Heart right ventricle (tissue), 16 donors: Measurements from ENCODE around the gene TPD52L2. TPM values are rescaled to one million over a fixed set of nuclear protein-coding genes. Genes with fewer than 3 reads are reported as not detected.
A peak's percentile ranks its signal among the peaks of the same experiment; 100 is the strongest.

Experiments
- ATAC-seq, 8 donors: fragments of 200-7000 bp; cut with Tn5 transposase; one replicate each; pipeline ENCODE4 v1.9.1; 2020; ENCODE audit warnings: mild to moderate bottlenecking in 8 of 8, moderate library complexity in 8 of 8, moderate number of reproducible peaks in 1 of 8
- DNase-seq, 2 donors: peaks; one replicate each; pipeline ENCODE4 v3.0.0-alpha.2; 2020
- H3K27ac ChIP-seq, 10 donors: fragments of 200-600 bp; sonication (generic) in 2 of 10; one replicate each; pipeline versions ENCODE4 v1.5.0 to v1.8.0; 2020 to 2022; ENCODE audit warnings: mild to moderate bottlenecking in 3 of 10
- H3K27me3 ChIP-seq, 7 donors: fragments of 200-600 bp; one replicate each; pipeline ENCODE4 v1.8.0; 2021 to 2022; ENCODE audit warnings: mild to moderate bottlenecking in 2 of 7
- H3K36me3 ChIP-seq, 9 donors: fragments of 200-600 bp; sonication (generic) in 1 of 9; one replicate each; pipeline versions ENCODE4 v1.5.0 to v1.8.0; 2020 to 2022; ENCODE audit warnings: mild to moderate bottlenecking in 2 of 9
- H3K4me1 ChIP-seq, 9 donors: fragments of 200-600 bp; sonication (generic) in 1 of 9; one replicate each; pipeline versions ENCODE4 v1.5.0 to v1.8.0; 2020 to 2022; ENCODE audit warnings: mild to moderate bottlenecking in 4 of 9
- H3K4me3 ChIP-seq, 10 donors: fragments of 200-600 bp; sonication (generic) in 2 of 10; one replicate each; pipeline versions ENCODE4 v1.5.0 to v1.8.0; 2020 to 2022; ENCODE audit warnings: mild to moderate bottlenecking in 7 of 10, moderate library complexity in 2 of 10
- H3K9me3 ChIP-seq, 11 donors: fragments of 200-600 bp in 10 of 11; sonication (generic) in 2 of 11; one replicate each; pipeline versions ENCODE4 v1.5.0 to v1.8.0; 2013 to 2022; ENCODE audit warnings: mild to moderate bottlenecking in 2 of 11, control low read depth in 1 of 11, moderate library complexity in 1 of 11
- CTCF ChIP-seq, 9 donors: fragments of 200-600 bp; sonication (generic) in 2 of 9; IDR thresholded peaks; one replicate each; pipeline versions ENCODE4 v1.5.0 to v1.8.0; 2021 to 2022; ENCODE audit warnings: antibody characterized with exemption in 9 of 9, mild to moderate bottlenecking in 5 of 9, moderate library complexity in 1 of 9
- WGBS, 2 donors: extraction: QIAGEN DNeasy Blood & Tissue Kit; methylation state at CpG; one replicate each; pipeline ENCODE4 v1.1.7; 2013; ENCODE audit warnings: inconsistent platforms in 1 of 2; 5-methylcytosine and 5-hydroxymethylcytosine counted together
- intact Hi-C, 10 donors: fragments of 100-400 bp; cut with DNase I; formaldehyde crosslinking; loops; one replicate each; pipeline versions ENCODE4 v1.11.1 to v1.14.2; 2022
- polyA plus RNA-seq, 2 donors: library from polyadenylated mRNA; stranded (reverse); fragments of 200-250 nt; gene quantifications; one replicate each; pipeline ENCODE4 v1.2.3, GENCODE V29; 2013
- total RNA-seq, 10 donors: library from RNA; stranded (reverse); fragmentation: NEBNext Ultra II Directional in 3 of 10; extraction: Animal tissue kit (Norgen Biotek cat#: 25700) in 3 of 10; gene quantifications; one replicate each; pipeline versions ENCODE4 v1.2.1 to v1.2.4, GENCODE V29; 2021 to 2023
- donor health status: Arrhythmogenic right ventricular cardiomyopathy.
- donor health status: ischemic (EF 13 %, LVEDD 7.1; RV severe dilation, severe dysfunction).
- donor health status: healthy with polysubstance abuse.
- donor health status: DM: no; HTN: yes; CAD: no.
- donor health status: DM: no; HTN: no; CAD: no.
- donor health status: ischemic (EF 25% LVEDD 6.9; RV normal size, moderate dysfunction).
- donor health status: ischemic (EF 25% LVEDD 5.7; RV mildly dilated, moderate dysfunction).
- donor health status: healthy.
- donor health status: DM: yes; HTN: yes; CAD: no.
- donor health status: Ischemic cardiomyopathy.
- donor health status: ischemic (EF 35%, LVEDD 5.7; RV mildly dilated, moderate dysfunction).
- donor health status: nonischemic (EF 11% LVEDD 7.7; RV severe dilation, severe dysfunction).
- donor health status: DM: yes; HTN: yes; CAD: no.
- donor health status: PGD.
- donor health status: ischemic (EF 29% LVEDD 5.4; RV normal size, mild dysfunction).
- donor health status: nonischemic (EF 23%, LVEDD 6.1; RV moderate dilation, normal function).

The TPD52L2 gene
- total and polyA plus RNA-seq, 12 donors, result 50.6 to 119 (median 72.8) TPM

- Histone ChIP-seq H3K4me3 (no peak overlapping the region), H3K9me3 (no peaks in the 10 kb centered on the region), H3K27ac (no peak overlapping the region), H3K27me3 (no peaks in the 10 kb centered on the region), H3K36me3 (peaks cover 0 to 63% (median 19%) of the 10 kb centered on the region in 9 donors), H3K4me1 (peaks cover 5 to 26% (median 17%) of the 10 kb centered on the region in 9 donors)
- intact Hi-C loops, result no loop called here
- WGBS, 2 donors, result 87% methylated on average over 29 of the region's 29 CpGs
- ATAC-seq (no peak), DNase-seq (no peak)
- no peak for TF ChIP-seq CTCF (IDR thresholded peaks at IDR 0.05)
Observed at GRCh38 chr20:63891061-63892002, 26.3 kb downstream of the TPD52L2 start.

GRCh38 chr20:63892402-63892801, 27.3 kb downstream of the TPD52L2 start:
- Histone ChIP-seq H3K4me1 (peaks cover 11 to 37% (median 28%) of the 10 kb centered on the region in 9 donors), H3K4me3 (no peak overlapping the region), H3K27ac (no peak overlapping the region), H3K36me3 (peaks cover 0 to 53% (median 19%) of the 10 kb centered on the region in 9 donors), H3K27me3 (no peaks in the 10 kb centered on the region), H3K9me3 (no peaks in the 10 kb centered on the region)
- TF ChIP-seq CTCF (IDR thresholded peaks at IDR 0.05), result no peak
- DNase-seq (no peak), ATAC-seq (no peak)
- intact Hi-C loops, result no loop called here
- 88 to 92% methylated on average over 7 of the region's 7 CpGs for WGBS, 2 donors

- Histone ChIP-seq H3K27ac (peak overlapping the region in 9 of 10 donors; percentile 66 to 89 (median 80)), H3K9me3 (no peaks in the 10 kb centered on the region), H3K4me3 (peak overlapping the region in 7 of 10 donors; percentile 43 to 70 (median 64)), H3K27me3 (no peaks in the 10 kb centered on the region), H3K36me3 (peaks cover 0 to 46% (median 11%) of the 10 kb centered on the region in 9 donors), H3K4me1 (peaks cover 11 to 50% (median 41%) of the 10 kb centered on the region in 9 donors)
- WGBS, 2 donors, result 27 to 38% methylated on average over 6 of the region's 6 CpGs
- DNase-seq (no peak), ATAC-seq (no peak)
- intact Hi-C loops, result no loop called here
- TF ChIP-seq CTCF (IDR thresholded peaks at IDR 0.05), result no peak
Observed at GRCh38 chr20:63893999-63894357, 28.9 kb downstream of the TPD52L2 start.

GRCh38 chr20:63894358-63895201, 29.5 kb downstream of the TPD52L2 start, which contains the start of gene DNAJC5:
TSS of gene DNAJC5 (plus strand) at chr20:63895126. CDS start at chr20:63928346, 33,220 bp downstream.
- no peaks in the 10 kb centered on the region for H3K27me3 ChIP-seq
- peak within 1 kb of the TSS; percentile 50 to 70 (median 64) for H3K4me3 ChIP-seq
- H3K4me1 ChIP-seq, result peaks cover 11 to 53% (median 47%) of the 10 kb centered on the region in 9 donors
- no peak for TF ChIP-seq CTCF (IDR thresholded peaks at IDR 0.05)
- ATAC-seq (peak; percentile 95 to 98 (median 97)), DNase-seq (peak; percentile 94 to 98)
- peaks cover 0 to 40% (median 6%) of the 10 kb centered on the region in 9 donors for H3K36me3 ChIP-seq
- intact Hi-C loops, result loop anchor here in 1 of 10 donors (5.0 kb wide), 1 partner anchor 63 kb away; the partner anchor contains the start of gene UCKL1
- WGBS, 2 donors, result 1 to 2% methylated on average over 76 to 82 of the region's 82 CpGs
- H3K27ac ChIP-seq, result peak within 1 kb of the TSS; percentile 23 to 93 (median 85)
- H3K9me3 ChIP-seq, result no peaks in the 10 kb centered on the region
